Osteocyte (in vitro differentiated cells): ENCODE measurements around the gene PSG4. TPM values are rescaled to one million over a fixed set of nuclear protein-coding genes. Genes with fewer than 3 reads are reported as not detected.
"Not testable (repeated sequence)": the region's sequence is repeated elsewhere in the genome, so short reads cannot be mapped to it uniquely, and the experiment has no call there.

Experiments used
- DNase-seq: peaks from one replicate; pipeline ENCODE4 v3.0.0; 2021; ENCODE audit warnings: mixed read lengths; ENCODE audit not compliant: unreplicated experiment; ENCODE audit errors: extremely low spot score
- H3K27ac Mint-ChIP-seq: one replicate; pipeline ENCODE4 v1.8.0; 2021; ENCODE audit warnings: mild to moderate bottlenecking, mixed read lengths; ENCODE audit not compliant: unreplicated experiment
- H3K27me3 Mint-ChIP-seq: one replicate; pipeline ENCODE4 v1.8.0; 2021; ENCODE audit warnings: mixed read lengths; ENCODE audit not compliant: unreplicated experiment
- H3K36me3 Mint-ChIP-seq: one replicate; pipeline ENCODE4 v1.8.0; 2021; ENCODE audit warnings: mixed read lengths; ENCODE audit not compliant: unreplicated experiment
- H3K4me1 Mint-ChIP-seq: one replicate; pipeline ENCODE4 v1.8.0; 2021; ENCODE audit warnings: mixed read lengths; ENCODE audit not compliant: unreplicated experiment
- H3K4me3 Mint-ChIP-seq: one replicate; pipeline ENCODE4 v1.8.0; 2021; ENCODE audit warnings: mild to moderate bottlenecking, moderate library complexity, mixed read lengths; ENCODE audit not compliant: unreplicated experiment
- H3K9me3 Mint-ChIP-seq: one replicate; pipeline ENCODE4 v1.8.0; 2021; ENCODE audit warnings: mixed read lengths; ENCODE audit not compliant: unreplicated experiment
- total RNA-seq: library from RNA; stranded (reverse); gene quantifications from 2 replicates; pipeline ENCODE4 v1.2.1, GENCODE V29; 2021
- TF ChIP-seq, protein P1 (sequence below): fragments of 200-600 bp; sonication (generic); IDR thresholded peaks from 2 replicates; pipeline ENCODE4 v1.5.0; 2021; ENCODE audit warnings: antibody characterized with exemption, mild to moderate bottlenecking, moderate library complexity

The PSG4 gene
- total RNA-seq, 1 donor from 2014 or later: not detected

- DNase-seq, H3K27me3 Mint-ChIP-seq, H3K27ac Mint-ChIP-seq, H3K36me3 Mint-ChIP-seq, H3K9me3 Mint-ChIP-seq, H3K4me3 Mint-ChIP-seq, H3K4me1 Mint-ChIP-seq: not testable (repeated sequence)
These were observed 19.0 kb downstream of the PSG4 start, which contains the start of gene PSG5 for GRCh38 chr19:43186311-43186935. Gene PSG5, minus strand, starts transcription at chr19:43186536. Its CDS starts 131 bp downstream, at chr19:43186405.

GRCh38 chr19:43181869-43182771 lies 23.3 kb downstream of the PSG4 start:
- not testable (repeated sequence) for H3K36me3 Mint-ChIP-seq, DNase-seq, H3K27me3 Mint-ChIP-seq, H3K4me1 Mint-ChIP-seq, H3K4me3 Mint-ChIP-seq, H3K27ac Mint-ChIP-seq
- H3K9me3 Mint-ChIP-seq: peaks cover 14% of the 10 kb centered on the region

- H3K27ac Mint-ChIP-seq, H3K4me3 Mint-ChIP-seq, H3K36me3 Mint-ChIP-seq, DNase-seq, H3K27me3 Mint-ChIP-seq, H3K4me1 Mint-ChIP-seq: not testable (repeated sequence)
- peaks cover 14% of the 10 kb centered on the region for H3K9me3 Mint-ChIP-seq
These were observed 25.8 kb downstream of the PSG4 start for GRCh38 chr19:43179569-43180147.

- DNase-seq, H3K4me3 Mint-ChIP-seq, H3K27me3 Mint-ChIP-seq, H3K27ac Mint-ChIP-seq, H3K36me3 Mint-ChIP-seq, H3K4me1 Mint-ChIP-seq: not testable (repeated sequence)
- H3K9me3 Mint-ChIP-seq: peaks cover 14% of the 10 kb centered on the region
These were observed 26.9 kb downstream of the PSG4 start for GRCh38 chr19:43178577-43178976.

GRCh38 chr19:43165906-43166305 lies 39.5 kb downstream of the PSG4 start:
- not testable (repeated sequence) for DNase-seq, H3K4me1 Mint-ChIP-seq, H3K36me3 Mint-ChIP-seq, H3K27me3 Mint-ChIP-seq, H3K4me3 Mint-ChIP-seq, H3K27ac Mint-ChIP-seq
- H3K9me3 Mint-ChIP-seq: peaks cover 25% of the 10 kb centered on the region

DNA sequence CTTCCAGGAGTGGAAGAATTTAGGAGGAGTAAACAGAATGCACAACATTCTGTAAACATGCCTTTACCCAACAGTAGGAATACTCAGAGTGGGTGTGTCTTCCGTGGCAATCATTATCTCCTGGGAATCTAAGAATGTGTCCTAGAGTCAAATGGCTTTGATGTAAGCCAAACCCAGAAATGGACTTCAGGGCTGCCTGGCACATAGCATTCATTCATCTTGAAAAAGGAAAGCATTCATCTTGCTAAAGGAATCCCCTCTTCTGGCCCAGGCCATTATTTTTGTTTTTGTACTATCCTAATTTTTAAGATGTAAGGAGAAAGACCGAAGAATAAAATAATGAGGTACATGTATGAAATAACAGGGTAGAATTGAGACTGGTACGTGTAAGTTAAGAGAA lies 42.3 kb downstream of the PSG4 start:
- DNase-seq, H3K27ac Mint-ChIP-seq, H3K4me1 Mint-ChIP-seq, H3K27me3 Mint-ChIP-seq, H3K36me3 Mint-ChIP-seq, H3K4me3 Mint-ChIP-seq: not testable (repeated sequence)
- H3K9me3 Mint-ChIP-seq: peaks cover 17% of the 10 kb centered on the region

- peaks cover 17% of the 10 kb centered on the region for H3K9me3 Mint-ChIP-seq
These were observed 43.2 kb downstream of the PSG4 start for GRCh38 chr19:43162261-43162660.

DNA sequence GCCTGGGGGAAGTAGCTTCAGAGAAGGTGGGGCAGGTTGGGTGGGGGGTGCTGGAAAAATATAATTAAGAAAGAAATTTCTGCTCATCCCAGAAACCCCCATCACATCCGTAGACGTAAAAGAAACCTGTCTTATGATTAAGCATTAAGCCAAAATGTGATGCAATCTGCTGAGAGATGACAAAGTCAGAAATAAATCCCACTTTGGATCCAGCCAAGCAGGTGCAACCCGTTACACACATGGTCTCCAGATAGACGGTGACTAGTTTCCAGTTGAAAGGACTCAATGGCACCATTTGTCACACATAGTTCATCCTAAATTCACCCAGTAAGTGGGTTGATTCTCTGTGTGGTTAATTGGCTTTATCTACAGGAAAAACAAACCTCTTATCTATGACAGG lies 53.2 kb downstream of the PSG4 start:
- Mint-ChIP-seq H3K4me1 (no peaks in the 10 kb centered on the region), H3K9me3 (peaks cover 41% of the 10 kb centered on the region), H3K4me3 (no peak overlapping the region), H3K36me3 (no peaks in the 10 kb centered on the region), H3K27ac (no peak overlapping the region), H3K27me3 (no peaks in the 10 kb centered on the region)
- DNase-seq: no peak
- TF ChIP-seq, protein P1, sequence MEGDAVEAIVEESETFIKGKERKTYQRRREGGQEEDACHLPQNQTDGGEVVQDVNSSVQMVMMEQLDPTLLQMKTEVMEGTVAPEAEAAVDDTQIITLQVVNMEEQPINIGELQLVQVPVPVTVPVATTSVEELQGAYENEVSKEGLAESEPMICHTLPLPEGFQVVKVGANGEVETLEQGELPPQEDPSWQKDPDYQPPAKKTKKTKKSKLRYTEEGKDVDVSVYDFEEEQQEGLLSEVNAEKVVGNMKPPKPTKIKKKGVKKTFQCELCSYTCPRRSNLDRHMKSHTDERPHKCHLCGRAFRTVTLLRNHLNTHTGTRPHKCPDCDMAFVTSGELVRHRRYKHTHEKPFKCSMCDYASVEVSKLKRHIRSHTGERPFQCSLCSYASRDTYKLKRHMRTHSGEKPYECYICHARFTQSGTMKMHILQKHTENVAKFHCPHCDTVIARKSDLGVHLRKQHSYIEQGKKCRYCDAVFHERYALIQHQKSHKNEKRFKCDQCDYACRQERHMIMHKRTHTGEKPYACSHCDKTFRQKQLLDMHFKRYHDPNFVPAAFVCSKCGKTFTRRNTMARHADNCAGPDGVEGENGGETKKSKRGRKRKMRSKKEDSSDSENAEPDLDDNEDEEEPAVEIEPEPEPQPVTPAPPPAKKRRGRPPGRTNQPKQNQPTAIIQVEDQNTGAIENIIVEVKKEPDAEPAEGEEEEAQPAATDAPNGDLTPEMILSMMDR: no peak

More at GRCh38 chr19:43162261-43162660, 43.2 kb downstream of the PSG4 start:
- not testable (repeated sequence) for H3K4me1 Mint-ChIP-seq, H3K36me3 Mint-ChIP-seq, H3K4me3 Mint-ChIP-seq, DNase-seq, H3K27ac Mint-ChIP-seq, H3K27me3 Mint-ChIP-seq

GRCh38 chr19:43149788-43150187 lies 55.6 kb downstream of the PSG4 start:
- H3K27ac Mint-ChIP-seq, H3K4me1 Mint-ChIP-seq, H3K27me3 Mint-ChIP-seq, H3K36me3 Mint-ChIP-seq, DNase-seq, H3K4me3 Mint-ChIP-seq: not testable (repeated sequence)
- peaks cover 40% of the 10 kb centered on the region for H3K9me3 Mint-ChIP-seq
